ENCODE data around the gene LRRC3C.

GRCh38 chr17:39889200-39889599 lies 38.3 kb upstream of the LRRC3C start:
- TF ChIP-seq CTCF (IDR thresholded peaks at IDR 0.05) (no peak), POLR2A (IDR thresholded peaks at IDR 0.05) (no peak), POLR2AphosphoS5 (IDR thresholded peaks at IDR 0.05) (no peak)
